HCT116 (cell line): ENCODE measurements around the gene LAMB2. TPM values are rescaled to one million over a fixed set of nuclear protein-coding genes. Genes with fewer than 3 reads are reported as not detected.

Source experiments
- ATAC-seq: fragments of 200-7000 bp; cut with Tn5 transposase; 2 replicates; pipeline ENCODE4 v1.9.1; 2020; ENCODE audit warnings: mild to moderate bottlenecking, moderate library complexity
- BruUV-seq: library from RNA; stranded (reverse); fragments of 400-500 nt; replicated peaks from 2 replicates; lab custom pipeline; 2021; lab: Mats Ljungman, UMichigan
- CTCF ChIA-PET: fragments of 300-600 bp; sonication (Branson Sonifier 250); formaldehyde crosslinking; loops from one replicate; lab custom pipeline; 2021; ENCODE audit warnings: antibody characterized with exemption; lab: Charles Lee
- POLR2A ChIA-PET: fragments of 300-600, 350-600 bp; sonication (Branson Sonifier 250); formaldehyde crosslinking; loops from one replicate; lab custom pipeline; 2021; ENCODE audit warnings: antibody characterized with exemption; lab: Charles Lee
- RAD21 ChIA-PET, 2 experiments: fragments of 300-600 bp; sonication (Branson Sonifier 250); formaldehyde crosslinking; loops; one replicate each; lab custom pipeline; 2023; ENCODE audit warnings: low total read pairs in 2 of 2; ENCODE audit not compliant: uncharacterized antibody in 2 of 2, unreplicated experiment in 2 of 2, low non-redundant PET in 1 of 2; lab: Charles Lee
- DNase-seq: peaks from one replicate; pipeline ENCODE4 v3.0.0-alpha.2; 2010; ENCODE audit warnings: low read depth, low spot score
- H2AFZ ChIP-seq: fragments of 200-600 bp; shearing (Covaris generic), sonication (generic); 2 replicates; pipeline ENCODE4 v1.6.1; 2017; ENCODE audit warnings: low read depth, mixed run types, mixed read lengths, antibody characterized with exemption, low read length; ENCODE audit not compliant: poor library complexity, severe bottlenecking
- H3K27ac ChIP-seq: 2 replicates; pipeline ENCODE4 v1.5.1; 2012; ENCODE audit warnings: low read depth, low read length
- H3K27me3 ChIP-seq: fragments of 200-600 bp; sonication (generic); 2 replicates; pipeline ENCODE4 v1.6.1; 2016; ENCODE audit warnings: mixed run types, low read length, mixed read lengths; ENCODE audit not compliant: insufficient read depth
- H3K36me3 ChIP-seq, 2 experiments: fragments of 200-500 bp in 1 of 2; fragments of 200-600 bp in 1 of 2; sonication (Bioruptor generic) in 1 of 2; sonication (generic) in 1 of 2; 2 replicates each; pipeline versions ENCODE4 v1.5.1 to v1.6.1; 2014 to 2016; ENCODE audit warnings: low read length in 2 of 2, inconsistent platforms in 1 of 2, mixed read lengths in 1 of 2, mixed run types in 1 of 2; ENCODE audit not compliant: insufficient read depth in 2 of 2, control insufficient read depth in 1 of 2
- H3K4me1 ChIP-seq, 2 experiments: fragments of 200-600 bp in 1 of 2; sonication (generic) in 1 of 2; 2 replicates each; pipeline versions ENCODE4 v1.5.1 to v1.6.1; 2012 to 2017; ENCODE audit warnings: low read length in 2 of 2, inconsistent platforms in 1 of 2, mild to moderate bottlenecking in 1 of 2, mixed read lengths in 1 of 2, mixed run types in 1 of 2, moderate library complexity in 1 of 2; ENCODE audit not compliant: insufficient read depth in 2 of 2, control insufficient read depth in 1 of 2
- H3K4me2 ChIP-seq: fragments of 200-600 bp; sonication (generic); 2 replicates; pipeline ENCODE4 v1.6.1; 2017; ENCODE audit warnings: mixed run types, low read length, mixed read lengths
- H3K4me3 ChIP-seq, 2 experiments: fragments of 200-600 bp in 1 of 2; sonication (generic) in 1 of 2; replicated peaks in 1 of 2; 2 replicates each; pipeline ENCODE4 v1.5.1; 2011 to 2016; ENCODE audit warnings: low read length in 2 of 2, control low read depth in 1 of 2, low read depth in 1 of 2, mild to moderate bottlenecking in 1 of 2, mixed read lengths in 1 of 2, mixed run types in 1 of 2
- H3K79me2 ChIP-seq: fragments of 200-600 bp; sonication (generic); 2 replicates; pipeline ENCODE4 v1.6.1; 2017; ENCODE audit warnings: mild to moderate bottlenecking, mixed run types, low read length, moderate library complexity, mixed read lengths; ENCODE audit not compliant: insufficient read depth
- H3K9ac ChIP-seq: fragments of 200-600 bp; sonication (generic); 2 replicates; pipeline ENCODE4 v1.6.1; 2016; ENCODE audit warnings: low read length, mixed read lengths
- H3K9me2 ChIP-seq: fragments of 200-600 bp; sonication (generic), shearing (Covaris generic); 2 replicates; pipeline ENCODE4 v1.6.1; 2017; ENCODE audit warnings: mixed run types, mild to moderate bottlenecking, moderate library complexity; ENCODE audit not compliant: insufficient read depth
- H3K9me3 ChIP-seq, 2 experiments: fragments of 200-500 bp in 1 of 2; fragments of 200-600 bp in 1 of 2; sonication (Bioruptor generic) in 1 of 2; sonication (generic) in 1 of 2; 2 replicates each; pipeline ENCODE4 v1.6.1; 2014 to 2017; ENCODE audit warnings: low read length in 2 of 2, mixed read lengths in 2 of 2, inconsistent platforms in 1 of 2, low read depth in 1 of 2, mild to moderate bottlenecking in 1 of 2, mixed run types in 1 of 2, moderate library complexity in 1 of 2; ENCODE audit not compliant: control insufficient read depth in 1 of 2, insufficient read depth in 1 of 2
- H4K20me1 ChIP-seq: fragments of 200-600 bp; sonication (generic), shearing (Covaris generic); 2 replicates; pipeline ENCODE4 v1.6.1; 2017; ENCODE audit warnings: mixed run types, mild to moderate bottlenecking, moderate library complexity; ENCODE audit not compliant: insufficient read depth
- CEBPB ChIP-seq: IDR thresholded peaks from 2 replicates; pipeline ENCODE4 v1.6.1; 2012; ENCODE audit warnings: low read depth
- CTCF ChIP-seq, 3 experiments: fragments of 200-600 bp in 1 of 3; sonication (generic) in 1 of 3; IDR thresholded peaks in 2 of 3; conservative IDR thresholded peaks in 1 of 3; 2 replicates each; pipeline ENCODE4 v1.5.1; 2012 to 2017; ENCODE audit warnings: low read depth in 2 of 3, low read length in 2 of 3, antibody characterized with exemption in 1 of 3, borderline replicate concordance in 1 of 3, control low read depth in 1 of 3, mild to moderate bottlenecking in 1 of 3, mixed read lengths in 1 of 3, mixed run types in 1 of 3, moderate library complexity in 1 of 3; ENCODE audit not compliant: insufficient read depth in 1 of 3
- EGR1 ChIP-seq: IDR thresholded peaks from 2 replicates; pipeline ENCODE4 v1.6.1; 2012; ENCODE audit warnings: low read depth
- ELF1 ChIP-seq: IDR thresholded peaks from 2 replicates; pipeline ENCODE4 v1.6.1; 2012; ENCODE audit warnings: low read depth, borderline replicate concordance
- EZH2 ChIP-seq: fragments of 200-600 bp; sonication (generic); IDR thresholded peaks from 2 replicates; pipeline ENCODE4 v1.6.1; 2017; ENCODE audit warnings: antibody characterized with exemption, mixed run types
- FOSL1 ChIP-seq: IDR thresholded peaks from 2 replicates; pipeline ENCODE4 v1.6.1; 2012; ENCODE audit warnings: low read depth
- JUND ChIP-seq: IDR thresholded peaks from 2 replicates; pipeline ENCODE4 v1.6.1; 2012
- MAX ChIP-seq: IDR thresholded peaks from 2 replicates; pipeline ENCODE4 v1.6.1; 2012
- POLR2A ChIP-seq: IDR thresholded peaks from 2 replicates; pipeline ENCODE4 v1.7.0; 2011; ENCODE audit warnings: borderline replicate concordance; ENCODE audit not compliant: insufficient read depth, insufficient read length; ENCODE audit errors: extremely low read depth
- POLR2AphosphoS5 ChIP-seq: IDR thresholded peaks from 2 replicates; pipeline ENCODE4 v1.6.1; 2011; ENCODE audit warnings: mild to moderate bottlenecking, low read depth, low read length, moderate library complexity
- RAD21 ChIP-seq: IDR thresholded peaks from 2 replicates; pipeline ENCODE4 v1.6.1; 2012; ENCODE audit warnings: low read depth, mild to moderate bottlenecking
- REST ChIP-seq: IDR thresholded peaks from 2 replicates; pipeline ENCODE4 v1.6.1; 2012; ENCODE audit warnings: low read depth
- SIN3A ChIP-seq: IDR thresholded peaks from 2 replicates; pipeline ENCODE4 v1.6.1; 2012; ENCODE audit warnings: low read depth
- SP1 ChIP-seq: IDR thresholded peaks from 2 replicates; pipeline ENCODE4 v1.6.1; 2012; ENCODE audit warnings: low read depth
- SRF ChIP-seq: IDR thresholded peaks from 2 replicates; pipeline ENCODE4 v1.6.1; 2012; ENCODE audit warnings: low read depth
- YY1 ChIP-seq: IDR thresholded peaks from 2 replicates; pipeline ENCODE4 v1.6.1; 2011; ENCODE audit warnings: low read length, low read depth, moderate library complexity, mild to moderate bottlenecking; ENCODE audit not compliant: insufficient replicate concordance; ENCODE audit errors: extremely low read depth
- ZBTB33 ChIP-seq: IDR thresholded peaks from 2 replicates; pipeline ENCODE4 v1.6.1; 2011; ENCODE audit warnings: mild to moderate bottlenecking, low read length, moderate library complexity; ENCODE audit not compliant: insufficient replicate concordance; ENCODE audit errors: extremely low read depth
- ZNF274 ChIP-seq: fragments of 200-500 bp; sonication (Bioruptor generic); IDR thresholded peaks from 2 replicates; pipeline ENCODE4 v1.6.1; 2014; ENCODE audit warnings: mild to moderate bottlenecking, low read depth, low read length, inconsistent platforms
- intact Hi-C: fragments of 100-400 bp; cut with micrococcal nuclease; formaldehyde crosslinking; loops from 2 replicates; pipeline ENCODE4 v1.10.0; 2022
- total RNA-seq: library from RNA; stranded (reverse); gene quantifications from one replicate; pipeline ENCODE4 v1.2.1, GENCODE V29; 2021; ENCODE audit not compliant: unreplicated experiment

The LAMB2 gene
- total RNA-seq, 1 experiment from 2014 or later = 213 TPM

GRCh38 chr3:49132073-49132436 is 795 bp downstream of the LAMB2 start:
- no peaks in the 10 kb centered on the region for H3K9me2 ChIP-seq
- no peaks in the 10 kb centered on the region for H4K20me1 ChIP-seq
- POLR2A ChIA-PET = interaction anchor here (1.4 to 2.7 kb wide), 4 partner anchors 11 to 103 kb away, joined by 5 to 23 read pairs (median 8); partner anchors contain the start of genes IMPDH2, KLHDC8B, QRICH1 and USP19
- peak overlapping the region; percentile 70 to 91 for H3K4me3 ChIP-seq
- ATAC-seq (peak; percentile 1; the same call in 1 of the 2 replicates), DNase-seq (no peak)
- H3K4me2 ChIP-seq = peak overlapping the region; percentile 100
- CTCF ChIA-PET = interaction anchor here (0.9 to 2.7 kb wide), 3 partner anchors 38 to 317 kb away, joined by 3 to 13 read pairs (median 8); partner anchors contain the start of gene QRICH1
- intact Hi-C loops = no loop called here
- H3K9ac ChIP-seq = peak overlapping the region; percentile 87
- H2AFZ ChIP-seq = no peak overlapping the region
- H3K27me3 ChIP-seq = no peaks in the 10 kb centered on the region
- TF ChIP-seq CEBPB = no peak
- no peak for TF ChIP-seq SP1
- TF ChIP-seq POLR2AphosphoS5 = no peak; the same call in 1 of the 2 replicates
- no peak for TF ChIP-seq ELF1
- TF ChIP-seq JUND = no peak
- TF ChIP-seq MAX = no peak
- TF ChIP-seq EGR1 = no peak
- no peak for TF ChIP-seq RAD21
- no peak for TF ChIP-seq SIN3A
- no peak for TF ChIP-seq FOSL1
- TF ChIP-seq ZNF274 = no peak
- no peak for TF ChIP-seq YY1
- TF ChIP-seq REST = no peak
- TF ChIP-seq ZBTB33 = no peak
- TF ChIP-seq CTCF (IDR thresholded peaks at IDR 0.05 in 2 of 3, conservative IDR thresholded peaks at IDR 0.05 in 1 of 3; ENCODE audit: borderline replicate concordance in 1 of 3, insufficient read depth in 1 of 3, low read depth in 2 of 3, low read length in 2 of 3) = no peak
- no peak for TF ChIP-seq SRF
- TF ChIP-seq POLR2A = no peak
- TF ChIP-seq EZH2 = no peak
- peak overlapping the region; percentile 89 for H3K27ac ChIP-seq
- H3K36me3 ChIP-seq = peaks cover 0 to 2% of the 10 kb centered on the region in 2 experiments; a peak in 1 of 4 replicates
- BruUV-seq = no TSS peak
- RAD21 ChIA-PET = no interaction called here
- H3K9me3 ChIP-seq = no peaks in the 10 kb centered on the region
- peaks cover 11% of the 10 kb centered on the region; the same call in 1 of the 2 replicates for H3K79me2 ChIP-seq
- peaks cover 16 to 46% of the 10 kb centered on the region in 2 experiments for H3K4me1 ChIP-seq
